H1 (cell line): Measurements from ENCODE around the gene PEX1. TPM values are rescaled to one million over a fixed set of nuclear protein-coding genes. Genes with fewer than 3 reads are reported as not detected.

Experiments
- CTCF ChIA-PET: fragments of 300-600 bp; sonication (Branson Sonifier 250); formaldehyde crosslinking; loops from one replicate; lab custom pipeline; 2021; ENCODE audit not compliant: partially characterized antibody; lab: Charles Lee
- POLR2A ChIA-PET: fragments of 300-600 bp; sonication (Branson Sonifier 250); formaldehyde crosslinking; loops from one replicate; lab custom pipeline; 2021; ENCODE audit warnings: inconsistent platforms; ENCODE audit not compliant: partially characterized antibody; lab: Charles Lee
- DNase-seq, 2 experiments: peaks; one replicate each; pipeline versions ENCODE4 v3.0.0 to v3.0.0-alpha.2; 2010 to 2022; ENCODE audit warnings: low spot score in 2 of 2, low read depth in 1 of 2, mixed read lengths in 1 of 2
- FAIRE-seq: peaks from 2 replicates; lab custom pipeline; 2011; peaks lifted over from hg19 to GRCh38; lab: Jason Lieb, UNC
- H2AFZ ChIP-seq: 2 replicates; pipeline ENCODE4 v1.8.1; 2012; ENCODE audit warnings: low read length, inconsistent platforms
- H2AK5ac ChIP-seq: 2 replicates; pipeline ENCODE4 v1.6.1; 2013; ENCODE audit warnings: low read depth, low read length
- H2BK120ac ChIP-seq: replicated peaks from 2 replicates; pipeline ENCODE3; 2013; ENCODE audit warnings: low read depth, low read length, inconsistent platforms
- H2BK12ac ChIP-seq: 2 replicates; pipeline ENCODE4 v1.6.1; 2013; ENCODE audit warnings: low read depth, low read length
- H2BK15ac ChIP-seq: 2 replicates; pipeline ENCODE4 v1.6.1; 2013; ENCODE audit warnings: low read length
- H2BK20ac ChIP-seq: 2 replicates; pipeline ENCODE4 v1.6.1; 2013; ENCODE audit warnings: low read length
- H2BK5ac ChIP-seq: 2 replicates; pipeline ENCODE4 v1.6.1; 2013; ENCODE audit warnings: low read depth, low read length
- H3K14ac ChIP-seq: 2 replicates; pipeline ENCODE4 v1.6.1; 2013; ENCODE audit warnings: inconsistent platforms; ENCODE audit not compliant: insufficient read length
- H3K18ac ChIP-seq: 2 replicates; pipeline ENCODE4 v1.6.1; 2013; ENCODE audit warnings: low read length; ENCODE audit errors: extremely low read depth
- H3K23ac ChIP-seq: 2 replicates; pipeline ENCODE4 v1.6.1; 2013; ENCODE audit warnings: inconsistent platforms; ENCODE audit not compliant: insufficient read length
- H3K23me2 ChIP-seq: 2 replicates; pipeline ENCODE4 v1.6.1; 2013; ENCODE audit warnings: low read depth, low read length
- H3K27ac ChIP-seq: 2 replicates; pipeline ENCODE4 v1.6.1; 2011; ENCODE audit warnings: low read depth, low read length, inconsistent platforms
- H3K27me3 ChIP-seq, 4 experiments: replicated peaks in 1 of 4; 1 replicate in 1 of 4; 2 replicates in 3 of 4; pipeline versions ENCODE4 v1.6.1 to v1.8.1; 2011 to 2013; ENCODE audit warnings: low read length in 3 of 4, mild to moderate bottlenecking in 3 of 4, inconsistent platforms in 2 of 4, mixed read lengths in 2 of 4, moderate library complexity in 1 of 4; ENCODE audit not compliant: control insufficient read depth in 3 of 4, insufficient read depth in 3 of 4; ENCODE audit errors: extremely low read depth in 1 of 4
- H3K36me3 ChIP-seq, 4 experiments: 2 replicates each; pipeline versions ENCODE4 v1.6.1 to v1.8.1; 2011 to 2013; ENCODE audit warnings: mild to moderate bottlenecking in 4 of 4, low read length in 3 of 4, moderate library complexity in 2 of 4, control low read depth in 1 of 4, inconsistent platforms in 1 of 4; ENCODE audit not compliant: insufficient read depth in 4 of 4, control insufficient read depth in 2 of 4
- H3K4ac ChIP-seq: replicated peaks from 2 replicates; pipeline ENCODE3; 2013; ENCODE audit warnings: low read length, low read depth, mixed read lengths, inconsistent platforms; ENCODE audit not compliant: insufficient read length
- H3K4me1 ChIP-seq, 4 experiments: replicated peaks in 1 of 4; 1 replicate in 1 of 4; 2 replicates in 3 of 4; pipeline versions ENCODE4 v1.6.1 to v1.8.1; 2011 to 2013; ENCODE audit warnings: low read length in 3 of 4, inconsistent platforms in 2 of 4, mixed read lengths in 1 of 4; ENCODE audit not compliant: insufficient read depth in 4 of 4, control insufficient read depth in 3 of 4
- H3K4me2 ChIP-seq, 2 experiments: 2 replicates each; pipeline versions ENCODE4 v1.6.1 to v1.8.1; 2011 to 2013; ENCODE audit warnings: low read depth in 2 of 2, low read length in 2 of 2, control low read depth in 1 of 2, inconsistent platforms in 1 of 2, mild to moderate bottlenecking in 1 of 2; ENCODE audit not compliant: insufficient read depth in 1 of 2
- H3K4me3 ChIP-seq, 4 experiments: fragments of 200-600, 300-600 bp in 1 of 4; sonication (generic), shearing (Covaris generic), sonication (Bioruptor Twin) in 1 of 4; 2 replicates each; pipeline versions ENCODE4 v1.5.1 to v1.8.1; 2011 to 2016; ENCODE audit warnings: low read length in 4 of 4, low read depth in 3 of 4, control low read depth in 2 of 4, inconsistent platforms in 2 of 4, mild to moderate bottlenecking in 2 of 4, mixed read lengths in 1 of 4, moderate library complexity in 1 of 4; ENCODE audit not compliant: insufficient read depth in 2 of 4; ENCODE audit errors: extremely low read depth in 1 of 4
- H3K56ac ChIP-seq: replicated peaks from 2 replicates; pipeline ENCODE3; 2013; ENCODE audit warnings: low read depth, mild to moderate bottlenecking, mixed read lengths, low read length, inconsistent platforms; ENCODE audit not compliant: insufficient read length
- H3K79me1 ChIP-seq: 2 replicates; pipeline ENCODE4 v1.6.1; 2013; ENCODE audit warnings: low read depth, low read length, control low read depth
- H3K79me2 ChIP-seq, 2 experiments: 2 replicates each; pipeline versions ENCODE4 v1.6.1 to v1.8.1; 2012 to 2013; ENCODE audit warnings: low read length in 2 of 2, mild to moderate bottlenecking in 2 of 2, inconsistent platforms in 1 of 2; ENCODE audit not compliant: insufficient read depth in 2 of 2, control insufficient read depth in 1 of 2
- H3K9ac ChIP-seq, 4 experiments: replicated peaks in 1 of 4; 1 replicate in 1 of 4; 2 replicates in 3 of 4; pipeline versions ENCODE4 v1.6.1 to v1.8.1; 2011 to 2013; ENCODE audit warnings: low read depth in 3 of 4, low read length in 3 of 4, control low read depth in 2 of 4, mild to moderate bottlenecking in 2 of 4, moderate library complexity in 2 of 4, inconsistent platforms in 1 of 4; ENCODE audit errors: extremely low read depth in 1 of 4
- H3K9me3 ChIP-seq, 2 experiments: 2 replicates each; pipeline versions ENCODE4 v1.6.1 to v1.8.1; 2012 to 2013; ENCODE audit warnings: mild to moderate bottlenecking in 2 of 2, moderate library complexity in 2 of 2, control low read depth in 1 of 2, inconsistent platforms in 1 of 2, low read depth in 1 of 2, low read length in 1 of 2, mixed read lengths in 1 of 2; ENCODE audit not compliant: insufficient read depth in 2 of 2
- H4K20me1 ChIP-seq, 2 experiments: replicated peaks in 1 of 2; 2 replicates each; pipeline versions ENCODE3 to v1.8.1; 2011 to 2013; ENCODE audit warnings: inconsistent platforms in 2 of 2, low read length in 2 of 2, mild to moderate bottlenecking in 1 of 2; ENCODE audit not compliant: insufficient read depth in 2 of 2, control insufficient read depth in 1 of 2
- H4K5ac ChIP-seq: 2 replicates; pipeline ENCODE4 v1.6.1; 2013; ENCODE audit warnings: low read length, low read depth, mixed read lengths, inconsistent platforms; ENCODE audit not compliant: insufficient read length
- H4K8ac ChIP-seq: 2 replicates; pipeline ENCODE4 v1.8.0; 2013; ENCODE audit warnings: mild to moderate bottlenecking, moderate library complexity, low read length, inconsistent platforms; ENCODE audit not compliant: insufficient read depth; ENCODE audit errors: extremely low read depth
- H4K91ac ChIP-seq: replicated peaks from 2 replicates; pipeline ENCODE3; 2013; ENCODE audit warnings: low read length, mixed read lengths, inconsistent platforms; ENCODE audit not compliant: insufficient read length
- ATF2 ChIP-seq: IDR thresholded peaks from 2 replicates; pipeline ENCODE4 v1.6.1; 2012; ENCODE audit warnings: low read length, inconsistent platforms
- CTBP2 ChIP-seq: IDR thresholded peaks from 2 replicates; pipeline ENCODE4 v1.7.0; 2011; ENCODE audit warnings: borderline replicate concordance, mild to moderate bottlenecking, moderate library complexity, mixed read lengths, low read length; ENCODE audit not compliant: insufficient read depth, insufficient read length
- KDM4A ChIP-seq: IDR thresholded peaks from one replicate; pipeline ENCODE4 v1.7.1; 2012; ENCODE audit warnings: low read depth, mild to moderate bottlenecking, moderate library complexity, low read length, inconsistent platforms; ENCODE audit not compliant: severe bottlenecking
- MAX ChIP-seq: IDR thresholded peaks from 2 replicates; pipeline ENCODE4 v1.6.1; 2012; ENCODE audit warnings: inconsistent platforms
- RFX5 ChIP-seq: IDR thresholded peaks from 2 replicates; pipeline ENCODE4 v1.6.1; 2011; ENCODE audit warnings: low read depth, low read length, improper control_type of control experiment, borderline replicate concordance
- SP4 ChIP-seq: IDR thresholded peaks from 2 replicates; pipeline ENCODE4 v1.6.1; 2012; ENCODE audit warnings: low read length, inconsistent platforms
- WGBS, 2 experiments: shearing (Covaris generic) in 1 of 2; methylation state at CpG; one replicate each; pipeline versions ENCODE4 v1.1.6 to v1.1.7; 2013 to 2015; ENCODE audit warnings: low lambda C conversion rate in 2 of 2, mixed read lengths in 2 of 2, inconsistent platforms in 1 of 2, low coverage in 1 of 2, missing lambda C conversion rate in 1 of 2; ENCODE audit not compliant: insufficient replicate concordance in 2 of 2, insufficient coverage in 1 of 2, insufficient read length in 1 of 2; ENCODE audit errors: extremely low coverage in 1 of 2, missing lambda C conversion rate in 1 of 2; 5-methylcytosine and 5-hydroxymethylcytosine counted together
- polyA plus RNA-seq, 7 experiments: library from polyadenylated mRNA; depleted of rRNA in 3 of 7; stranded (reverse) in 5 of 7; unstranded in 2 of 7; fragments of >200 nt in 5 of 7; fragments of 200-250 nt in 2 of 7; gene quantifications; 1 replicate in 5 of 7; 2 replicates in 1 of 7; 4 replicates in 1 of 7; pipeline versions ENCODE4 v1.2.1 to v1.2.3, GENCODE V29; 2011 to 2013; ENCODE audit warnings: missing spikeins in 2 of 7, mixed read lengths in 2 of 7
- total RNA-seq: library from RNA; stranded (reverse); fragmentation: NEBNext Ultra II Directional; extraction: Animal tissue kit (Norgen Biotek cat#: 25700); gene quantifications from 2 replicates; pipeline ENCODE4 v1.2.1, GENCODE V29; 2021

PEX1 gene
- total and polyA plus RNA-seq, 2 of the 8 experiments (the other 6 are each of a cell fraction or from before 2014, with no cell fraction given) = 16.4 to 23.9 TPM

GRCh38 chr7:92576296-92576695 is 48.0 kb upstream of the PEX1 start:
- POLR2A ChIA-PET = interaction anchor here (1.2 to 1.4 kb wide), 2 partner anchors 13 to 20 kb away, joined by 3 to 4 read pairs; no protein-coding TSS in a partner anchor
- Histone ChIP-seq H3K18ac (no peak overlapping the region), H3K14ac (no peak overlapping the region), H2BK20ac (no peak overlapping the region), H2AFZ (no peak overlapping the region), H3K9me3 (no peaks in the 10 kb centered on the region), H2AK5ac (no peak overlapping the region), H2BK12ac (no peak overlapping the region), H4K8ac (no peak overlapping the region), H2BK15ac (no peak overlapping the region), H4K5ac (no peak overlapping the region), H3K23me2 (no peaks in the 10 kb centered on the region), H3K4me3 (no peak overlapping the region), H3K9ac (no peak overlapping the region), H3K56ac (no peak overlapping the region), H2BK120ac (no peak overlapping the region), H3K36me3 (peaks cover 13 to 92% (median 42%) of the 10 kb centered on the region in 4 experiments), H3K79me1 (no peaks in the 10 kb centered on the region), H3K23ac (no peak overlapping the region), H3K27ac (no peak overlapping the region), H4K91ac (no peak overlapping the region), H3K27me3 (no peaks in the 10 kb centered on the region), H3K79me2 (peaks cover 4 to 15% of the 10 kb centered on the region in 2 experiments; a peak in 3 of 4 replicates), H4K20me1 (peaks cover 2 to 3% of the 10 kb centered on the region in 2 experiments), H3K4ac (no peak overlapping the region), H3K4me2 (no peak overlapping the region), H3K4me1 (no peaks in the 10 kb centered on the region), H2BK5ac (no peak overlapping the region)
- CTCF ChIA-PET = interaction anchor here (1.1 to 1.3 kb wide), 2 partner anchors 14 to 304 kb away, joined by 3 to 4 read pairs; partner anchors contain the start of gene FAM133B
- FAIRE-seq = no peak
- 90% methylated on average over 3 of the region's 3 CpGs; no CpG with 5 or more reads in 1 of the 2 experiments for WGBS, 2 experiments
- DNase-seq = no peak
- TF ChIP-seq KDM4A (no peak), SP4 (no peak), RFX5 (no peak), MAX (no peak), CTBP2 (no peak), ATF2 (no peak)
